Thyroid gland (tissue), 4 donors: ENCODE measurements around the gene TTC21A.

Experiments used
- POLR2A ChIP-seq, 2 donors: fragments of 450-650 bp; IDR thresholded peaks; one replicate each; pipeline ENCODE4 v1.6.1; 2017; ENCODE audit warnings: antibody characterized with exemption in 2 of 2, mild to moderate bottlenecking in 2 of 2, moderate library complexity in 1 of 2
- TF ChIP-seq, protein P1 (sequence below), 6 experiments: fragments of 200-600 bp in 3 of 6; fragments of 450-650 bp in 3 of 6; sonication (generic) in 3 of 6; IDR thresholded peaks; one replicate each; pipeline ENCODE4 v1.5.1; 2016 to 2019; ENCODE audit warnings: antibody characterized with exemption in 6 of 6, mild to moderate bottlenecking in 2 of 6, inconsistent platforms in 1 of 6, moderate library complexity in 1 of 6

DNA sequence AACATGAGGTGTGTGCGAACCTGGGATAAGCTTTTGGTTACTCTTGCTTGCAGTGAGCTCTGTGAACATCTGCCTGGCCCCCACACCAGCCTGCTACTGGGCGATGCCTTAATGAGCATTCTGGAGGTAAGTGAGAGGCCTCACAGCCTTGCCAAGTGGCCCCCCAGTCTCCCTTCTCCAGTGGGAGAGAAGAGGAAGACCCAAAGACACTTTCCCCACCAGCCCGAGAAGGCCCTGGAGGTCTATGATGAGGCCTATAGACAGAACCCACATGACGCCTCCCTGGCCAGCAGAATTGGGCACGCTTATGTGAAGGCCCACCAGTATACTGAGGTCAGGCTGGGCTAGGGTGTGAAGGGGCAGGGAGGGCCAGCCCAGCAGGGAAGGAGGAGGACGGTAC lies 22.5 kb downstream of the TTC21A start:
- no peak for TF ChIP-seq POLR2A (IDR thresholded peaks at IDR 0.05)
- TF ChIP-seq, protein P1, sequence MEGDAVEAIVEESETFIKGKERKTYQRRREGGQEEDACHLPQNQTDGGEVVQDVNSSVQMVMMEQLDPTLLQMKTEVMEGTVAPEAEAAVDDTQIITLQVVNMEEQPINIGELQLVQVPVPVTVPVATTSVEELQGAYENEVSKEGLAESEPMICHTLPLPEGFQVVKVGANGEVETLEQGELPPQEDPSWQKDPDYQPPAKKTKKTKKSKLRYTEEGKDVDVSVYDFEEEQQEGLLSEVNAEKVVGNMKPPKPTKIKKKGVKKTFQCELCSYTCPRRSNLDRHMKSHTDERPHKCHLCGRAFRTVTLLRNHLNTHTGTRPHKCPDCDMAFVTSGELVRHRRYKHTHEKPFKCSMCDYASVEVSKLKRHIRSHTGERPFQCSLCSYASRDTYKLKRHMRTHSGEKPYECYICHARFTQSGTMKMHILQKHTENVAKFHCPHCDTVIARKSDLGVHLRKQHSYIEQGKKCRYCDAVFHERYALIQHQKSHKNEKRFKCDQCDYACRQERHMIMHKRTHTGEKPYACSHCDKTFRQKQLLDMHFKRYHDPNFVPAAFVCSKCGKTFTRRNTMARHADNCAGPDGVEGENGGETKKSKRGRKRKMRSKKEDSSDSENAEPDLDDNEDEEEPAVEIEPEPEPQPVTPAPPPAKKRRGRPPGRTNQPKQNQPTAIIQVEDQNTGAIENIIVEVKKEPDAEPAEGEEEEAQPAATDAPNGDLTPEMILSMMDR (IDR thresholded peaks at IDR 0.05): no peak
